H1 (cell line): ENCODE measurements around the gene NME9. TPM values are rescaled to one million over a fixed set of nuclear protein-coding genes. Genes with fewer than 3 reads are reported as not detected.

ENCODE experiments used
- CTCF ChIA-PET: fragments of 300-600 bp; sonication (Branson Sonifier 250); formaldehyde crosslinking; loops from one replicate; lab custom pipeline; 2021; ENCODE audit not compliant: partially characterized antibody; lab: Charles Lee
- POLR2A ChIA-PET: fragments of 300-600 bp; sonication (Branson Sonifier 250); formaldehyde crosslinking; loops from one replicate; lab custom pipeline; 2021; ENCODE audit warnings: inconsistent platforms; ENCODE audit not compliant: partially characterized antibody; lab: Charles Lee
- DNase-seq, 2 experiments: peaks; one replicate each; pipeline versions ENCODE4 v3.0.0 to v3.0.0-alpha.2; 2010 to 2022; ENCODE audit warnings: low spot score in 2 of 2, low read depth in 1 of 2, mixed read lengths in 1 of 2
- FAIRE-seq: peaks from 2 replicates; lab custom pipeline; 2011; peaks lifted over from hg19 to GRCh38; lab: Jason Lieb, UNC
- H2AFZ ChIP-seq: 2 replicates; pipeline ENCODE4 v1.8.1; 2012; ENCODE audit warnings: low read length, inconsistent platforms
- H2AK5ac ChIP-seq: 2 replicates; pipeline ENCODE4 v1.6.1; 2013; ENCODE audit warnings: low read depth, low read length
- H2BK120ac ChIP-seq: replicated peaks from 2 replicates; pipeline ENCODE3; 2013; ENCODE audit warnings: low read depth, low read length, inconsistent platforms
- H2BK12ac ChIP-seq: 2 replicates; pipeline ENCODE4 v1.6.1; 2013; ENCODE audit warnings: low read depth, low read length
- H2BK15ac ChIP-seq: 2 replicates; pipeline ENCODE4 v1.6.1; 2013; ENCODE audit warnings: low read length
- H2BK20ac ChIP-seq: 2 replicates; pipeline ENCODE4 v1.6.1; 2013; ENCODE audit warnings: low read length
- H2BK5ac ChIP-seq: 2 replicates; pipeline ENCODE4 v1.6.1; 2013; ENCODE audit warnings: low read depth, low read length
- H3K14ac ChIP-seq: 2 replicates; pipeline ENCODE4 v1.6.1; 2013; ENCODE audit warnings: inconsistent platforms; ENCODE audit not compliant: insufficient read length
- H3K18ac ChIP-seq: 2 replicates; pipeline ENCODE4 v1.6.1; 2013; ENCODE audit warnings: low read length; ENCODE audit errors: extremely low read depth
- H3K23ac ChIP-seq: 2 replicates; pipeline ENCODE4 v1.6.1; 2013; ENCODE audit warnings: inconsistent platforms; ENCODE audit not compliant: insufficient read length
- H3K23me2 ChIP-seq: 2 replicates; pipeline ENCODE4 v1.6.1; 2013; ENCODE audit warnings: low read depth, low read length
- H3K27ac ChIP-seq: 2 replicates; pipeline ENCODE4 v1.6.1; 2011; ENCODE audit warnings: low read depth, low read length, inconsistent platforms
- H3K27me3 ChIP-seq, 4 experiments: replicated peaks in 1 of 4; 1 replicate in 1 of 4; 2 replicates in 3 of 4; pipeline versions ENCODE4 v1.6.1 to v1.8.1; 2011 to 2013; ENCODE audit warnings: low read length in 3 of 4, mild to moderate bottlenecking in 3 of 4, inconsistent platforms in 2 of 4, mixed read lengths in 2 of 4, moderate library complexity in 1 of 4; ENCODE audit not compliant: control insufficient read depth in 3 of 4, insufficient read depth in 3 of 4; ENCODE audit errors: extremely low read depth in 1 of 4
- H3K36me3 ChIP-seq, 4 experiments: 2 replicates each; pipeline versions ENCODE4 v1.6.1 to v1.8.1; 2011 to 2013; ENCODE audit warnings: mild to moderate bottlenecking in 4 of 4, low read length in 3 of 4, moderate library complexity in 2 of 4, control low read depth in 1 of 4, inconsistent platforms in 1 of 4; ENCODE audit not compliant: insufficient read depth in 4 of 4, control insufficient read depth in 2 of 4
- H3K4ac ChIP-seq: replicated peaks from 2 replicates; pipeline ENCODE3; 2013; ENCODE audit warnings: low read length, low read depth, mixed read lengths, inconsistent platforms; ENCODE audit not compliant: insufficient read length
- H3K4me1 ChIP-seq, 4 experiments: replicated peaks in 1 of 4; 1 replicate in 1 of 4; 2 replicates in 3 of 4; pipeline versions ENCODE4 v1.6.1 to v1.8.1; 2011 to 2013; ENCODE audit warnings: low read length in 3 of 4, inconsistent platforms in 2 of 4, mixed read lengths in 1 of 4; ENCODE audit not compliant: insufficient read depth in 4 of 4, control insufficient read depth in 3 of 4
- H3K4me2 ChIP-seq, 2 experiments: 2 replicates each; pipeline versions ENCODE4 v1.6.1 to v1.8.1; 2011 to 2013; ENCODE audit warnings: low read depth in 2 of 2, low read length in 2 of 2, control low read depth in 1 of 2, inconsistent platforms in 1 of 2, mild to moderate bottlenecking in 1 of 2; ENCODE audit not compliant: insufficient read depth in 1 of 2
- H3K4me3 ChIP-seq, 4 experiments: fragments of 200-600, 300-600 bp in 1 of 4; sonication (generic), shearing (Covaris generic), sonication (Bioruptor Twin) in 1 of 4; 2 replicates each; pipeline versions ENCODE4 v1.5.1 to v1.8.1; 2011 to 2016; ENCODE audit warnings: low read length in 4 of 4, low read depth in 3 of 4, control low read depth in 2 of 4, inconsistent platforms in 2 of 4, mild to moderate bottlenecking in 2 of 4, mixed read lengths in 1 of 4, moderate library complexity in 1 of 4; ENCODE audit not compliant: insufficient read depth in 2 of 4; ENCODE audit errors: extremely low read depth in 1 of 4
- H3K56ac ChIP-seq: replicated peaks from 2 replicates; pipeline ENCODE3; 2013; ENCODE audit warnings: low read depth, mild to moderate bottlenecking, mixed read lengths, low read length, inconsistent platforms; ENCODE audit not compliant: insufficient read length
- H3K79me1 ChIP-seq: 2 replicates; pipeline ENCODE4 v1.6.1; 2013; ENCODE audit warnings: low read depth, low read length, control low read depth
- H3K79me2 ChIP-seq, 2 experiments: 2 replicates each; pipeline versions ENCODE4 v1.6.1 to v1.8.1; 2012 to 2013; ENCODE audit warnings: low read length in 2 of 2, mild to moderate bottlenecking in 2 of 2, inconsistent platforms in 1 of 2; ENCODE audit not compliant: insufficient read depth in 2 of 2, control insufficient read depth in 1 of 2
- H3K9ac ChIP-seq, 4 experiments: replicated peaks in 1 of 4; 1 replicate in 1 of 4; 2 replicates in 3 of 4; pipeline versions ENCODE4 v1.6.1 to v1.8.1; 2011 to 2013; ENCODE audit warnings: low read depth in 3 of 4, low read length in 3 of 4, control low read depth in 2 of 4, mild to moderate bottlenecking in 2 of 4, moderate library complexity in 2 of 4, inconsistent platforms in 1 of 4; ENCODE audit errors: extremely low read depth in 1 of 4
- H3K9me3 ChIP-seq, 2 experiments: 2 replicates each; pipeline versions ENCODE4 v1.6.1 to v1.8.1; 2012 to 2013; ENCODE audit warnings: mild to moderate bottlenecking in 2 of 2, moderate library complexity in 2 of 2, control low read depth in 1 of 2, inconsistent platforms in 1 of 2, low read depth in 1 of 2, low read length in 1 of 2, mixed read lengths in 1 of 2; ENCODE audit not compliant: insufficient read depth in 2 of 2
- H4K20me1 ChIP-seq, 2 experiments: replicated peaks in 1 of 2; 2 replicates each; pipeline versions ENCODE3 to v1.8.1; 2011 to 2013; ENCODE audit warnings: inconsistent platforms in 2 of 2, low read length in 2 of 2, mild to moderate bottlenecking in 1 of 2; ENCODE audit not compliant: insufficient read depth in 2 of 2, control insufficient read depth in 1 of 2
- H4K5ac ChIP-seq: 2 replicates; pipeline ENCODE4 v1.6.1; 2013; ENCODE audit warnings: low read length, low read depth, mixed read lengths, inconsistent platforms; ENCODE audit not compliant: insufficient read length
- H4K8ac ChIP-seq: 2 replicates; pipeline ENCODE4 v1.8.0; 2013; ENCODE audit warnings: mild to moderate bottlenecking, moderate library complexity, low read length, inconsistent platforms; ENCODE audit not compliant: insufficient read depth; ENCODE audit errors: extremely low read depth
- H4K91ac ChIP-seq: replicated peaks from 2 replicates; pipeline ENCODE3; 2013; ENCODE audit warnings: low read length, mixed read lengths, inconsistent platforms; ENCODE audit not compliant: insufficient read length
- CTBP2 ChIP-seq: IDR thresholded peaks from 2 replicates; pipeline ENCODE4 v1.7.0; 2011; ENCODE audit warnings: borderline replicate concordance, mild to moderate bottlenecking, moderate library complexity, mixed read lengths, low read length; ENCODE audit not compliant: insufficient read depth, insufficient read length
- EZH2 ChIP-seq: fragments of 200-600 bp; sonication (generic); IDR thresholded peaks from 2 replicates; pipeline ENCODE4 v1.7.1; 2012; ENCODE audit warnings: low read depth, mild to moderate bottlenecking, moderate library complexity, low read length, inconsistent platforms; ENCODE audit not compliant: severe bottlenecking
- GTF2F1 ChIP-seq: IDR thresholded peaks from 2 replicates; pipeline ENCODE4 v1.6.1; 2012; ENCODE audit warnings: low read depth, low read length, improper control_type of control experiment, borderline replicate concordance
- MAFK ChIP-seq: IDR thresholded peaks from 2 replicates; pipeline ENCODE4 v1.6.1; 2012; ENCODE audit warnings: low read depth, mild to moderate bottlenecking, improper control_type of control experiment, low read length
- MAX ChIP-seq: IDR thresholded peaks from 2 replicates; pipeline ENCODE4 v1.6.1; 2012; ENCODE audit warnings: inconsistent platforms
- NANOG ChIP-seq: IDR thresholded peaks from 2 replicates; pipeline ENCODE4 v1.6.1; 2011; ENCODE audit warnings: low read length, low read depth, mild to moderate bottlenecking, inconsistent platforms; ENCODE audit not compliant: insufficient read depth, poor library complexity, severe bottlenecking
- POU5F1 ChIP-seq: IDR thresholded peaks from 2 replicates; pipeline ENCODE4 v1.6.1; 2011; ENCODE audit warnings: low read depth, mild to moderate bottlenecking, low read length, moderate library complexity
- SUZ12 ChIP-seq: fragments of 200-600 bp; sonication (generic); IDR thresholded peaks from 2 replicates; pipeline ENCODE4 v1.6.1; 2012; ENCODE audit warnings: mild to moderate bottlenecking, inconsistent platforms, low read length, moderate library complexity, mixed read lengths
- TEAD4 ChIP-seq: IDR thresholded peaks from 2 replicates; pipeline ENCODE4 v1.6.1; 2012; ENCODE audit warnings: low read depth, low read length, inconsistent platforms, mixed read lengths
- WGBS, 2 experiments: shearing (Covaris generic) in 1 of 2; methylation state at CpG; one replicate each; pipeline versions ENCODE4 v1.1.6 to v1.1.7; 2013 to 2015; ENCODE audit warnings: low lambda C conversion rate in 2 of 2, mixed read lengths in 2 of 2, inconsistent platforms in 1 of 2, low coverage in 1 of 2, missing lambda C conversion rate in 1 of 2; ENCODE audit not compliant: insufficient replicate concordance in 2 of 2, insufficient coverage in 1 of 2, insufficient read length in 1 of 2; ENCODE audit errors: extremely low coverage in 1 of 2, missing lambda C conversion rate in 1 of 2; 5-methylcytosine and 5-hydroxymethylcytosine counted together
- polyA plus RNA-seq, 7 experiments: library from polyadenylated mRNA; depleted of rRNA in 3 of 7; stranded (reverse) in 5 of 7; unstranded in 2 of 7; fragments of >200 nt in 5 of 7; fragments of 200-250 nt in 2 of 7; gene quantifications; 1 replicate in 5 of 7; 2 replicates in 1 of 7; 4 replicates in 1 of 7; pipeline versions ENCODE4 v1.2.1 to v1.2.3, GENCODE V29; 2011 to 2013; ENCODE audit warnings: missing spikeins in 2 of 7, mixed read lengths in 2 of 7
- total RNA-seq: library from RNA; stranded (reverse); fragmentation: NEBNext Ultra II Directional; extraction: Animal tissue kit (Norgen Biotek cat#: 25700); gene quantifications from 2 replicates; pipeline ENCODE4 v1.2.1, GENCODE V29; 2021

Gene NME9
- total and polyA plus RNA-seq, 2 of the 8 experiments (the other 6 are each of a cell fraction or from before 2014, with no cell fraction given), result 0.11 TPM; not detected in 1

- Histone ChIP-seq H3K27ac (no peak overlapping the region), H4K91ac (no peak overlapping the region), H3K4me3 (no peak overlapping the region), H2AFZ (no peak overlapping the region), H3K23ac (no peak overlapping the region), H3K4me1 (peaks cover 0 to 14% (median 5%) of the 10 kb centered on the region in 4 experiments; a peak in 4 of 7 replicates), H3K23me2 (no peaks in the 10 kb centered on the region; the same call in 1 of the 2 replicates), H3K79me2 (no peaks in the 10 kb centered on the region), H4K20me1 (no peaks in the 10 kb centered on the region), H3K36me3 (no peaks in the 10 kb centered on the region), H2BK15ac (no peak overlapping the region), H3K4me2 (no peak overlapping the region), H3K79me1 (no peaks in the 10 kb centered on the region), H4K5ac (no peak overlapping the region), H3K18ac (no peak overlapping the region), H3K14ac (no peak overlapping the region), H3K27me3 (no peaks in the 10 kb centered on the region), H3K9ac (no peak overlapping the region)
- ChIA-PET CTCF (interaction anchor here (0.6 to 1.7 kb wide), 6 partner anchors 11 to 601 kb away, joined by 3 to 5 read pairs (median 4); no protein-coding TSS in a partner anchor), POLR2A (interaction anchor here (1.2 to 1.7 kb wide), 2 partner anchors 13 to 73 kb away, joined by 3 to 5 read pairs; partner anchors contain the start of gene MRAS)
- 92% methylated on average over 4 of the region's 4 CpGs; no CpG with 5 or more reads in 1 of the 2 experiments for WGBS, 2 experiments
- no peak for FAIRE-seq
- TF ChIP-seq EZH2 (no peak), POU5F1 (no peak), NANOG (no peak), MAX (no peak), GTF2F1 (no peak), MAFK (no peak), SUZ12 (no peak), CTBP2 (no peak), TEAD4 (no peak)
- TF ChIP-seq, all 59 proteins: peak for 0
- Histone ChIP-seq H2BK12ac (no peak overlapping the region), H2BK5ac (no peak overlapping the region), H4K8ac (no peak overlapping the region), H2BK20ac (no peak overlapping the region), H3K56ac (no peak overlapping the region), H3K9me3 (no peaks in the 10 kb centered on the region), H2BK120ac (no peak overlapping the region), H2AK5ac (no peak overlapping the region), H3K4ac (no peak overlapping the region)
- no peak for DNase-seq
These were observed 5.0 kb upstream of the NME9 start for GRCh38 chr3:138334608-138335007.
